Suprapubic skin (tissue), 4 donors: Measurements from ENCODE around the gene ALDOC. TPM values are rescaled to one million over a fixed set of nuclear protein-coding genes. Genes with fewer than 3 reads are reported as not detected.
"Not testable (repeated sequence)": the region's sequence is repeated elsewhere in the genome, so short reads cannot be mapped to it uniquely, and the experiment has no call there.

ENCODE experiments used
- DNase-seq, 2 donors: peaks; one replicate each; pipeline ENCODE4 v3.0.0-alpha.2; 2019; ENCODE audit warnings: low spot score in 2 of 2
- H3K27ac ChIP-seq: fragments of 200-600 bp; sonication (generic); one replicate; pipeline ENCODE4 v1.5.1; 2019
- H3K27me3 ChIP-seq: fragments of 200-600 bp; sonication (generic); one replicate; pipeline ENCODE4 v1.5.1; 2019
- H3K36me3 ChIP-seq: fragments of 200-600 bp; sonication (generic); one replicate; pipeline ENCODE4 v1.5.1; 2019
- H3K4me1 ChIP-seq: fragments of 200-600 bp; sonication (generic); one replicate; pipeline ENCODE4 v1.5.1; 2019
- H3K4me3 ChIP-seq: fragments of 200-600 bp; sonication (generic); one replicate; pipeline ENCODE4 v1.5.1; 2019; ENCODE audit warnings: mild to moderate bottlenecking
- H3K9me3 ChIP-seq: fragments of 200-600 bp; sonication (generic); one replicate; pipeline ENCODE4 v1.5.1; 2019
- EP300 ChIP-seq: sonication (generic); formaldehyde crosslinking; IDR thresholded peaks from one replicate; pipeline ENCODE4 v1.6.1; 2017; ENCODE audit warnings: antibody characterized with exemption
- POLR2A ChIP-seq, 2 donors: fragments of 450-650 bp; IDR thresholded peaks; one replicate each; pipeline ENCODE4 v1.6.1; 2017; ENCODE audit warnings: antibody characterized with exemption in 2 of 2, mild to moderate bottlenecking in 2 of 2, moderate library complexity in 2 of 2
- POLR2AphosphoS5 ChIP-seq, 3 donors: sonication (generic); formaldehyde crosslinking; IDR thresholded peaks; one replicate each; pipeline ENCODE4 v1.6.1; 2017; ENCODE audit warnings: antibody characterized with exemption in 3 of 3
- WGBS: methylation state at CpG from one replicate; pipeline ENCODE4 v1.1.5; 2018; 5-methylcytosine and 5-hydroxymethylcytosine counted together
- total RNA-seq, 4 donors: library from RNA; depleted of rRNA; stranded (reverse); fragments of >200 nt; gene quantifications; one replicate each; pipeline ENCODE4 v1.1.0, GENCODE V29; 2016
- TF ChIP-seq, protein P1 (sequence below), 2 donors: fragments of 200-600 bp in 1 of 2; fragments of 450-650 bp in 1 of 2; sonication (generic) in 1 of 2; IDR thresholded peaks; one replicate each; pipeline ENCODE4 v1.5.1; 2016 to 2019; ENCODE audit warnings: antibody characterized with exemption in 2 of 2, mild to moderate bottlenecking in 1 of 2, moderate library complexity in 1 of 2

Gene ALDOC
- total RNA-seq, 4 donors from 2014 or later = 33.0 to 103 (median 62.6) TPM

DNA sequence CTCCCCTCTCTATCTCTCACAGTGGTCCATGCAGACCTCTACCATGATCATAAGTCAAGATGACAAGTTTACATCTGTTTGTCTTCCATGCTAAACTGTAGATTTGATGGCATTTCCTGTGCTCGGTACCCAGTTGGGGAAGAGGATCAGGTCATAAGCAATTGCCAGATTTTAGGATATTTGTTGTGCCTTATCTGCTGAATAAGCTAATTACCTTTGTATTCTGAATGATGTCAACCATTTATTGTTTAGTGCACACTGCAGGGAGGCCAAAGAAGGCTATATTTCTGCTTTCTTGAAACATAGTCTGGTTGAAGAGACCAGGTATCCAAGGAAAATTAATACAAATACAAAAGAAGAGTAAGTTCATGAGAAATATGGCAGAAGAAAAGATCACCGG is 5.8 kb upstream of the ALDOC start:
- Histone ChIP-seq H3K4me3 (no peak overlapping the region), H3K9me3 (no peaks in the 10 kb centered on the region), H3K27ac (no peak overlapping the region), H3K36me3 (peaks cover 47% of the 10 kb centered on the region), H3K4me1 (no peaks in the 10 kb centered on the region), H3K27me3 (no peaks in the 10 kb centered on the region)
- 97% methylated on average over 2 of the region's 2 CpGs for WGBS
- TF ChIP-seq POLR2A (IDR thresholded peaks at IDR 0.05) (no peak), POLR2AphosphoS5 (IDR thresholded peaks at IDR 0.05) (no peak)
- TF ChIP-seq, protein P1, sequence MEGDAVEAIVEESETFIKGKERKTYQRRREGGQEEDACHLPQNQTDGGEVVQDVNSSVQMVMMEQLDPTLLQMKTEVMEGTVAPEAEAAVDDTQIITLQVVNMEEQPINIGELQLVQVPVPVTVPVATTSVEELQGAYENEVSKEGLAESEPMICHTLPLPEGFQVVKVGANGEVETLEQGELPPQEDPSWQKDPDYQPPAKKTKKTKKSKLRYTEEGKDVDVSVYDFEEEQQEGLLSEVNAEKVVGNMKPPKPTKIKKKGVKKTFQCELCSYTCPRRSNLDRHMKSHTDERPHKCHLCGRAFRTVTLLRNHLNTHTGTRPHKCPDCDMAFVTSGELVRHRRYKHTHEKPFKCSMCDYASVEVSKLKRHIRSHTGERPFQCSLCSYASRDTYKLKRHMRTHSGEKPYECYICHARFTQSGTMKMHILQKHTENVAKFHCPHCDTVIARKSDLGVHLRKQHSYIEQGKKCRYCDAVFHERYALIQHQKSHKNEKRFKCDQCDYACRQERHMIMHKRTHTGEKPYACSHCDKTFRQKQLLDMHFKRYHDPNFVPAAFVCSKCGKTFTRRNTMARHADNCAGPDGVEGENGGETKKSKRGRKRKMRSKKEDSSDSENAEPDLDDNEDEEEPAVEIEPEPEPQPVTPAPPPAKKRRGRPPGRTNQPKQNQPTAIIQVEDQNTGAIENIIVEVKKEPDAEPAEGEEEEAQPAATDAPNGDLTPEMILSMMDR (IDR thresholded peaks at IDR 0.05) = no peak
- DNase-seq = no peak

DNA sequence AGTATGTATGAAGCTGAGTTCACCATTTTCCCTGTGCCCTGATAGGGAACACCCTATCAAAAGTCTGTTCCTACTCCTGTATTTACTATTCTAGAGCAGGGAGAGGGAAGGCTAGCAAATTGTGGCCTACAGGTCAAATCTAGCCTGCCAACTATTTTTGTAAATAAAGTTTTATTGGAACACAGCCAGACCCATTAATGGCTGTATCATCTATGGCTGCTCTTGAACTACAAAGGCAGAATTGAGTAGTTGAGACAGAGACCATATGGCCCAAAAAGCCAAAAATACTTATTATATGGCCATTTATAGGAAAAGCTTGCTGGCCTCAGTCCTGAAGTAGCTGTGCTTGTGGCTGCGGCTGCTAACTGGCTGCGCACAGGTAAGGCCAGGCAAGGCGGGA is 4.3 kb upstream of the ALDOC start:
- no peak overlapping the region for H3K27ac ChIP-seq
- no peaks in the 10 kb centered on the region for H3K9me3 ChIP-seq
- H3K4me3 ChIP-seq = no peak overlapping the region
- H3K36me3 ChIP-seq = peaks cover 44% of the 10 kb centered on the region
- TF ChIP-seq POLR2A (IDR thresholded peaks at IDR 0.05) (no peak), POLR2AphosphoS5 (IDR thresholded peaks at IDR 0.05) (no peak), EP300 (no peak)
- TF ChIP-seq, protein P1 (IDR thresholded peaks at IDR 0.05) = no peak
- WGBS = 95% methylated on average over 3 of the region's 3 CpGs
- no peak for DNase-seq
- no peaks in the 10 kb centered on the region for H3K27me3 ChIP-seq
- H3K4me1 ChIP-seq = peaks cover 8% of the 10 kb centered on the region

DNA sequence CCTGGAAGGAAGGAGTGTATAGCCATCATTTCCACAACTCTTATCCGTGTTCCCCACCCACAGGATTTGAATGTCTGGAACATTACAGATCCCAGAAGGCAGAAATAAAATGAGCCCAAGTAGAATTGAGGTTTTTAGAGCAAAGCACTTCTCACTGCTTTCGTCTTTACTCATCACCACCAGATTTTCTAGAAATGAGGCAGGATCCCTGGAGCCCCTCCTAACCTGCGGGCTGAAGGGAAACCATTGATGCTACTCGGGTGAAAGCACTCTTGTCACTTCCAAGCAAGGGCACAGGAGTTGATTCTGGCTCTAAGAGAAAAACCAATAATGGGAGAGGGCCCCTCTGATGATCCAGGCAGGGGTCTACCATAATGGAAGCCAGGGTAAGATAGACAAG is 2.8 kb upstream of the ALDOC start:
- Histone ChIP-seq H3K4me3 (no peak overlapping the region), H3K36me3 (peaks cover 29% of the 10 kb centered on the region)
- 88% methylated on average over 4 of the region's 4 CpGs for WGBS

DNA sequence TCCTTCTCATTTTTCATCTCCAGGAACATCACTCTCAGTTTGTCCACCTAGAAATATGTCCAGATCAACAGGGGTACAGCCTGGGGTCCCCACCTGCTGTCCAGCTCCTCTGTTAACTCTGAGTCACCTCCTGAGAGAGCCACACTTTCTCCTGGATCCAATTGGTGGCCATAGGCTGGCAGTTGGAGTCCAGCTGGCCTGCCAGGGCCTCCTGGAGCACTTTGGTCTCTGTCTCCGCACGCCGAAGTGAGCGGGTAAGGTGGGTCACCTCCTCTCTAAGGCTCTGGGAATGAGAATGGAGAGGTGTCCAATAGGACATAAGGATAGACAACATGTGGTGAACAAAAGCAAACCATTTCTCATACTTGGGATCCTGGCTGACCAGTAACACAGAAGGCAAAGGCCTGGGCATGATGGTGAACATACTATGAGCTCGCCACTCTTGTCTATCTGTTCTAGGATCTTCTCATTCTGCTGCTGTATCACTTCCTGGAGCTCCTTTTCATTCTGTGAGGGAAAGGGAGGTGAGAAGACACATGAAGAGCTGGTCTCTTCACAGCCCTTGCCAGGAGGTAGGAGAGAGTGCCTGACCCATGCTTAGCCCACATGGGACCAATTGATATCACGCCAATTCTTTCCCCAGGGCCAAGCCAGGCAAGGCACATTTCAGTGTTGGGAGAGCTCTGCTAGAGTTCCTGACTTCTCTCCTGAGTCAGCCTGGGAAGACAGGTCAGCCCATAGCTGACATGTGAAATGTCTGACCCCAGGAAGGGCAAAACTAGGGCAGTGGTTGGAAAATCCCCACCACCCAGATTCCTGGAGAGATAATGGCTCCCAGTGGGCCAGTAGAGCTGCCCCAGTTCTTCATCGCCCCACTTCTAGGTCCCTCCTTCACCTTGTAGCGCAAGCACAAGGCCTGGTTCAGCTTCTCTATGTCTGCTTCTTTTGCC is 1.8 kb upstream of the ALDOC start:
- peaks cover 9% of the 10 kb centered on the region for H3K4me1 ChIP-seq
- WGBS = 95% methylated on average over 7 of the region's 8 CpGs
- H3K9me3 ChIP-seq = no peaks in the 10 kb centered on the region
- H3K27ac ChIP-seq = no peak overlapping the region
- H3K4me3 ChIP-seq = no peak overlapping the region
- TF ChIP-seq, protein P1 (IDR thresholded peaks at IDR 0.05) = no peak
- TF ChIP-seq POLR2A (IDR thresholded peaks at IDR 0.05) = no peak
- TF ChIP-seq POLR2AphosphoS5 (IDR thresholded peaks at IDR 0.05) = no peak
- TF ChIP-seq EP300 = no peak
- no peaks in the 10 kb centered on the region for H3K27me3 ChIP-seq
- DNase-seq = no peak
- peaks cover 21% of the 10 kb centered on the region for H3K36me3 ChIP-seq

More for the DNA sequence above, 2.8 kb upstream of the ALDOC start:
- DNase-seq = no peak
- Histone ChIP-seq H3K4me1 (peaks cover 9% of the 10 kb centered on the region), H3K9me3 (no peaks in the 10 kb centered on the region), H3K27me3 (no peaks in the 10 kb centered on the region), H3K27ac (no peak overlapping the region)
- no peak for TF ChIP-seq EP300
- TF ChIP-seq POLR2A (IDR thresholded peaks at IDR 0.05) = no peak
- TF ChIP-seq, protein P1 (IDR thresholded peaks at IDR 0.05) = no peak
- TF ChIP-seq POLR2AphosphoS5 (IDR thresholded peaks at IDR 0.05) = no peak

DNA sequence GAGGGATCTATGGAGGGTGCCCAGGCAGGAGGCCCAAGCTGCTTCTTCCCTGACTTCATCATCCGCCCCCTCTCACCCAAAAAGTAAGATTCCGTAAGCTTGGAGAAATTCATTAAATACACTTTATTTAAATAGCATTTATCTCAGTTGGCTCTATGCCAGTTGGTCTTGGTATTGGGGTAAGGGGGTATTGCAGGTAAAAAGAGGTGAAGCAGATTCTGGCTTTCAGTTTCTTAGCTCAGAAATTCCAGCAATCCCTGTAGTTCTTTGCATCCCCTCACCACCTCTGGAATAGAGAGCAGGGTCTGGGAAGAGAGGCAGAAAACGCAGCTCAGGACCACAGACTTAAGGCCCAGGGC is 750 bp upstream of the ALDOC start:
- TF ChIP-seq, protein P1 (IDR thresholded peaks at IDR 0.05) = no peak
- TF ChIP-seq EP300 (no peak), POLR2AphosphoS5 (IDR thresholded peaks at IDR 0.05) (no peak), POLR2A (IDR thresholded peaks at IDR 0.05) (no peak)
- no peak overlapping the region for H3K4me3 ChIP-seq
- H3K4me1 ChIP-seq = peaks cover 12% of the 10 kb centered on the region
- 92% methylated on average over 3 of the region's 3 CpGs for WGBS
- no peak for DNase-seq
- peaks cover 13% of the 10 kb centered on the region for H3K36me3 ChIP-seq
- H3K27ac ChIP-seq = no peak overlapping the region
- no peaks in the 10 kb centered on the region for H3K9me3 ChIP-seq
- no peaks in the 10 kb centered on the region for H3K27me3 ChIP-seq

DNA sequence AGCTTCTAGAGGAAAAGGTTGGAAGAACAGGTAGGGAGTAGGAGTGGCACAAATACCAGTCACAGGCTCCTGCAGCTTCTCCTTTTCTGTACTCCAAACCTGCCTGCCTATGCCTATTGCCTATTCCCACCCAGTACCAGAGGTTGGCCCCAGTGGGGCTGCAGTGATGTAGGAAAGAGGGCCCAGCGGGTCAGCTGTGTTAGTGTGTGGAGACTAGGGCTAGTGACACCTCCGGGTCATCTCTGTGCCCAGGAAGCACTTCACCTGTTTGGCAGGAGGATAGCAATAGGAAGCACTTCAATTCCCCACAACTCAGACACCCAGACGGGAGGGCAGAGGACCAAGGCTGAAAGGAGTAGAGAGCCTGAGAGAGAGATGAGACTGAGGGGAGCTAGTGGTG is 679 bp downstream of the ALDOC start:
- WGBS = 70% methylated on average over 3 of the region's 3 CpGs
- not testable (repeated sequence) for H3K9me3 ChIP-seq, H3K27me3 ChIP-seq, H3K27ac ChIP-seq, DNase-seq, H3K4me3 ChIP-seq
- Histone ChIP-seq H3K4me1 (peaks cover 19% of the 10 kb centered on the region), H3K36me3 (peaks cover 13% of the 10 kb centered on the region)
